ENCODE measurements around the gene SPOPL.

SPOPL gene

GRCh38 chr2:138485019-138485418, 16.6 kb upstream of the SPOPL start:
- TF ChIP-seq CTCF (conservative IDR thresholded peaks at IDR 0.05; ENCODE audit: low read length), result no peak
- no peak overlapping the region for H3K4me3 ChIP-seq (ENCODE audit: low read length)
- no peak for DNase-seq (ENCODE audit: low read depth)

- H3K4me3 ChIP-seq (ENCODE audit: low read length), result no peak overlapping the region
- DNase-seq (ENCODE audit: low read depth), result no peak
- TF ChIP-seq CTCF (conservative IDR thresholded peaks at IDR 0.05; ENCODE audit: low read length), result no peak
These were observed 15.0 kb upstream of the SPOPL start for GRCh38 chr2:138486363-138487198.

- H3K4me3 ChIP-seq (ENCODE audit: low read length), result no peak overlapping the region
- no peak for TF ChIP-seq CTCF (conservative IDR thresholded peaks at IDR 0.05; ENCODE audit: low read length)
- no peak for DNase-seq (ENCODE audit: low read depth)
These were observed 10.7 kb upstream of the SPOPL start for GRCh38 chr2:138490673-138491494.

GRCh38 chr2:138491495-138491862, 10.1 kb upstream of the SPOPL start:
- no peak overlapping the region for H3K4me3 ChIP-seq (ENCODE audit: low read length)
- no peak for TF ChIP-seq CTCF (conservative IDR thresholded peaks at IDR 0.05; ENCODE audit: low read length)
- no peak for DNase-seq (ENCODE audit: low read depth)

- no peak for DNase-seq (ENCODE audit: low read depth)
- no peak for TF ChIP-seq CTCF (conservative IDR thresholded peaks at IDR 0.05; ENCODE audit: low read length)
- no peak overlapping the region for H3K4me3 ChIP-seq (ENCODE audit: low read length)
These were observed 9.4 kb upstream of the SPOPL start for GRCh38 chr2:138492160-138492559.

GRCh38 chr2:138493334-138493733, 8.2 kb upstream of the SPOPL start:
- no peak for DNase-seq (ENCODE audit: low read depth)
- H3K4me3 ChIP-seq (ENCODE audit: low read length), result no peak overlapping the region
- TF ChIP-seq CTCF (conservative IDR thresholded peaks at IDR 0.05; ENCODE audit: low read length), result no peak

Measured in AG10803 (cell line).